ENCODE data around the gene TEAD2. TPM values are rescaled to one million over a fixed set of nuclear protein-coding genes. Genes with fewer than 3 reads are reported as not detected.
A peak's percentile ranks its signal among the peaks of the same experiment; 100 is the strongest.

TEAD2 gene
- total and polyA plus RNA-seq, 10 of the 15 experiments (the other 5 are each of a cell fraction or from before 2014, with no cell fraction given) = 0.04 to 0.26 (median 0.11) TPM; not detected in 3

- TF ChIP-seq CUX1 (IDR thresholded peaks at IDR 0.05; ENCODE audit: insufficient replicate concordance, low read depth, low read length) (no peak), SMAD5 (IDR thresholded peaks at IDR 0.05; ENCODE audit: low read depth) (0 out of 2 replicates have a peak, but pooled peaks have one; percentile 69), KLF5 (IDR thresholded peaks at IDR 0.05; ENCODE audit: partially characterized antibody) (peak; percentile 7), IRF4 (IDR thresholded peaks at IDR 0.05; ENCODE audit: low read depth, low read length) (peak; percentile 69; the same call in 1 of the 2 replicates), BACH1 (IDR thresholded peaks at IDR 0.05; ENCODE audit: borderline replicate concordance) (peak; percentile 37; the same call in 1 of the 2 replicates), TARDBP (IDR thresholded peaks at IDR 0.05; ENCODE audit: borderline replicate concordance) (no peak), SMC3 (IDR thresholded peaks at IDR 0.05; ENCODE audit: borderline replicate concordance, low read length) (no peak), IKZF1 (conservative IDR thresholded peaks at IDR 0.05) (peak; percentile 95), HDAC2 (IDR thresholded peaks at IDR 0.05) (no peak), BMI1 (IDR thresholded peaks at IDR 0.05; ENCODE audit: borderline replicate concordance) (no peak), RELB (IDR thresholded peaks at IDR 0.05; ENCODE audit: low read depth) (peak; percentile 80), ATF3 (IDR thresholded peaks at IDR 0.05; ENCODE audit: borderline replicate concordance, extremely low read depth, low read depth, low read length) (no peak), MLLT1 (IDR thresholded peaks at IDR 0.05) (peak; percentile 71; the same call in 1 of the 2 replicates), ZBTB40 (IDR thresholded peaks at IDR 0.05; ENCODE audit: borderline replicate concordance) (peak; percentile 63; the same call in 1 of the 2 replicates)
These were observed 28.4 kb downstream of the TEAD2 start (continued) for GRCh38 chr19:49333811-49334288.
